ENCODE measurements around the gene BTN3A1. TPM values are rescaled to one million over a fixed set of nuclear protein-coding genes. Genes with fewer than 3 reads are reported as not detected.
"Not testable (repeated sequence)": the region's sequence is repeated elsewhere in the genome, so short reads cannot be mapped to it uniquely, and the experiment has no call there.

BTN3A1 gene
- total RNA-seq, 1 donor from 2014 or later: 52.2 TPM

GRCh38 chr6:26375270-26375669, 26.8 kb upstream of the BTN3A1 start:
- DNase-seq (no peak), ATAC-seq (no peak)
- Histone ChIP-seq H3K9me3 (no peaks in the 10 kb centered on the region), H3K27ac (no peak overlapping the region), H3K4me3 (no peak overlapping the region), H3K27me3 (no peaks in the 10 kb centered on the region), H3K36me3 (peaks cover 41% of the 10 kb centered on the region), H3K4me1 (no peaks in the 10 kb centered on the region)
- no peak for TF ChIP-seq CTCF (IDR thresholded peaks at IDR 0.05)
- intact Hi-C loops (cut with DNase I): no loop called here

- Histone ChIP-seq H3K27me3 (no peaks in the 10 kb centered on the region), H3K4me3 (no peak overlapping the region), H3K27ac (no peak overlapping the region), H3K9me3 (no peaks in the 10 kb centered on the region), H3K4me1 (no peaks in the 10 kb centered on the region), H3K36me3 (peaks cover 32% of the 10 kb centered on the region)
- DNase-seq (no peak), ATAC-seq (no peak)
- no peak for TF ChIP-seq CTCF (IDR thresholded peaks at IDR 0.05)
- intact Hi-C loops (cut with DNase I): no loop called here
These were observed 24.4 kb upstream of the BTN3A1 start for GRCh38 chr6:26377719-26378118.

- intact Hi-C loops (cut with DNase I); H3K27ac ChIP-seq; H3K4me3 ChIP-seq; ATAC-seq; H3K27me3 ChIP-seq; H3K4me1 ChIP-seq; DNase-seq; H3K9me3 ChIP-seq: not testable (repeated sequence)
- peaks cover 28% of the 10 kb centered on the region for H3K36me3 ChIP-seq
These were observed 23.9 kb upstream of the BTN3A1 start for GRCh38 chr6:26378143-26378542.

GRCh38 chr6:26379292-26379691, 22.8 kb upstream of the BTN3A1 start:
- Histone ChIP-seq H3K4me1 (peaks cover 8% of the 10 kb centered on the region), H3K9me3 (no peaks in the 10 kb centered on the region), H3K4me3 (no peak overlapping the region), H3K36me3 (peaks cover 16% of the 10 kb centered on the region), H3K27ac (no peak overlapping the region), H3K27me3 (no peaks in the 10 kb centered on the region)
- no peak for TF ChIP-seq CTCF (IDR thresholded peaks at IDR 0.05)
- ATAC-seq (no peak), DNase-seq (no peak)
- intact Hi-C loops (cut with DNase I): no loop called here

GRCh38 chr6:26379740-26380139, 22.3 kb upstream of the BTN3A1 start:
- DNase-seq (no peak), ATAC-seq (no peak)
- no peak for TF ChIP-seq CTCF (IDR thresholded peaks at IDR 0.05)
- intact Hi-C loops (cut with DNase I): no loop called here
- Histone ChIP-seq H3K9me3 (no peaks in the 10 kb centered on the region), H3K4me1 (peaks cover 12% of the 10 kb centered on the region), H3K27me3 (no peaks in the 10 kb centered on the region), H3K4me3 (no peak overlapping the region), H3K27ac (no peak overlapping the region), H3K36me3 (peaks cover 12% of the 10 kb centered on the region)

- ATAC-seq: no peak
- H3K36me3 ChIP-seq: peaks cover 6% of the 10 kb centered on the region
These were observed 21.8 kb upstream of the BTN3A1 start for GRCh38 chr6:26380256-26380655.

More at GRCh38 chr6:26380256-26380655, 21.8 kb upstream of the BTN3A1 start:
- no peak for DNase-seq
- Histone ChIP-seq H3K27me3 (no peaks in the 10 kb centered on the region), H3K9me3 (no peaks in the 10 kb centered on the region), H3K27ac (no peak overlapping the region), H3K4me1 (peaks cover 14% of the 10 kb centered on the region), H3K4me3 (no peak overlapping the region)
- intact Hi-C loops (cut with DNase I): no loop called here
- TF ChIP-seq CTCF (IDR thresholded peaks at IDR 0.05): no peak

Data from upper lobe of right lung (tissue), 1 donor.